K562 (cell line): ENCODE results near the gene H2BK1. TPM values are rescaled to one million over a fixed set of nuclear protein-coding genes. Genes with fewer than 3 reads are reported as not detected.
A peak's percentile ranks its signal among the peaks of the same experiment; 100 is the strongest.

Source experiments
- ATF1 ChIP-seq, 2 experiments: fragments of 450-650 bp in 1 of 2; IDR thresholded peaks; 2 replicates each; pipeline ENCODE4 v1.6.1; 2016; ENCODE audit warnings: missing compliant biosample characterization in 1 of 2, missing genetic modification characterization in 1 of 2
- CCNT2 ChIP-seq: IDR thresholded peaks from 2 replicates; pipeline ENCODE4 v1.6.1; 2011; ENCODE audit warnings: borderline replicate concordance, low read depth, mild to moderate bottlenecking, moderate library complexity, mixed read lengths, low read length; ENCODE audit not compliant: insufficient read length; ENCODE audit errors: extremely low read depth
- FOXA1 ChIP-seq: fragments of 450-650 bp; IDR thresholded peaks from 2 replicates; pipeline ENCODE4 v1.6.1; 2016; ENCODE audit warnings: mild to moderate bottlenecking, borderline replicate concordance
- FUS ChIP-seq: fragments of 200-400 bp; formaldehyde crosslinking; optimal IDR thresholded peaks from 2 replicates; pipeline ENCODE3; 2017; ENCODE audit warnings: low read depth, low read length
- GABPA ChIP-seq: fragments of 200-800 bp; sonication (Bioruptor generic); conservative IDR thresholded peaks from 2 replicates; pipeline ENCODE4 v1.6.1; 2016; ENCODE audit warnings: low read depth, missing genetic modification characterization, missing compliant biosample characterization
- GATAD2A ChIP-seq: fragments of 450-650 bp; IDR thresholded peaks from 2 replicates; pipeline ENCODE4 v1.6.1; 2017
- HMGXB4 ChIP-seq: sonication (generic); formaldehyde crosslinking; IDR thresholded peaks from 2 replicates; pipeline ENCODE4 v1.8.1; 2023; ENCODE audit warnings: mild to moderate bottlenecking, missing genetic modification reagents
- MAZ ChIP-seq, 2 experiments: fragments of 450-650 bp in 1 of 2; sonication (generic) in 1 of 2; formaldehyde crosslinking; IDR thresholded peaks in 1 of 2; conservative IDR thresholded peaks in 1 of 2; 2 replicates each; pipeline versions ENCODE4 v1.4.0 to v1.5.0; 2020; ENCODE audit warnings: mild to moderate bottlenecking in 1 of 2, missing genetic modification reagents in 1 of 2
- NCOA4 ChIP-seq: fragments of 450-650 bp; IDR thresholded peaks from 2 replicates; pipeline ENCODE4 v1.6.1; 2018; ENCODE audit warnings: mild to moderate bottlenecking; ENCODE audit not compliant: partially characterized antibody
- NFXL1 ChIP-seq: fragments of 450-650 bp; formaldehyde crosslinking; IDR thresholded peaks from 2 replicates; pipeline ENCODE4 v1.4.0; 2021; ENCODE audit warnings: mild to moderate bottlenecking
- POLR2A ChIP-seq: fragments of 450-650 bp; conservative IDR thresholded peaks from 2 replicates; pipeline ENCODE4 v1.6.1; 2016
- RCOR1 ChIP-seq, 2 experiments: IDR thresholded peaks; 2 replicates each; pipeline ENCODE4 v1.6.1; 2012; ENCODE audit warnings: low read depth in 2 of 2, low read length in 2 of 2, borderline replicate concordance in 1 of 2, improper control_type of control experiment in 1 of 2
- TAF7 ChIP-seq: fragments of 450-650 bp; IDR thresholded peaks from 2 replicates; pipeline ENCODE4 v1.6.1; 2016; ENCODE audit warnings: missing genetic modification characterization, missing compliant biosample characterization
- TARDBP ChIP-seq: fragments of 450-650 bp; IDR thresholded peaks from 2 replicates; pipeline ENCODE4 v1.6.1; 2016
- TCFL5 ChIP-seq: fragments of 250-450 bp; sonication (Bioruptor Pico); conservative IDR thresholded peaks from 2 replicates; pipeline ENCODE4 v1.6.1; 2021; ENCODE audit warnings: mild to moderate bottlenecking, moderate library complexity, matching md5 sums
- USF1 ChIP-seq: sonication (generic); formaldehyde crosslinking; IDR thresholded peaks from 2 replicates; pipeline ENCODE4 v1.9.0; 2022; ENCODE audit warnings: mild to moderate bottlenecking, missing genetic modification reagents
- ZNF121 ChIP-seq: sonication (generic); formaldehyde crosslinking; conservative IDR thresholded peaks from 2 replicates; pipeline ENCODE4 v1.8.0; 2022; ENCODE audit warnings: missing genetic modification reagents
- ZNF253 ChIP-seq: fragments of 250-450 bp; sonication (Bioruptor Pico); conservative IDR thresholded peaks from 2 replicates; pipeline ENCODE4 v1.6.1; 2021; ENCODE audit warnings: mild to moderate bottlenecking
- polyA plus RNA-seq, 8 experiments: library from polyadenylated mRNA; depleted of rRNA in 4 of 8; stranded (reverse) in 5 of 8; unstranded in 3 of 8; fragments of >200 nt; fragmentation: Nextera tagmentation in 2 of 8; fragmentation: Illumina TruSeq in 1 of 8; extraction: Ambion mirVana in 2 of 8; extraction: Trizol in 1 of 8; gene quantifications; 2 replicates each; pipeline versions ENCODE4 v1.2.1 to v1.2.3, GENCODE V29; 2011 to 2014; ENCODE audit warnings: inconsistent platforms in 1 of 8, missing spikeins in 1 of 8
- total RNA-seq, 7 experiments: library from RNA; depleted of rRNA in 6 of 7; stranded (reverse); fragments of >200 nt in 6 of 7; fragmentation: Illumina TruSeq in 2 of 7; extraction: Trizol in 2 of 7; gene quantifications; 2 replicates each; pipeline versions ENCODE4 v1.2.1 to v1.2.3, GENCODE V29; 2011 to 2021; ENCODE audit warnings: low replicate concordance in 1 of 7
- TF ChIP-seq, protein P1 (sequence below): fragments of 450-650 bp; IDR thresholded peaks from 2 replicates; pipeline ENCODE4 v1.6.1; 2017; ENCODE audit warnings: antibody characterized with exemption
- TF ChIP-seq, protein P2 (sequence below): IDR thresholded peaks from 2 replicates; pipeline ENCODE4 v1.6.1; 2012; ENCODE audit warnings: low read depth, low read length, improper control_type of control experiment, borderline replicate concordance
- TF ChIP-seq, protein P3 (sequence below), 2 experiments: fragments of 450-650 bp in 1 of 2; sonication (generic) in 1 of 2; formaldehyde crosslinking; conservative IDR thresholded peaks; 2 replicates each; pipeline versions ENCODE4 v1.4.0 to v1.8.1; 2020 to 2022; ENCODE audit warnings: mild to moderate bottlenecking in 1 of 2, missing genetic modification reagents in 1 of 2

H2BK1 gene
- total and polyA plus RNA-seq, 9 of the 15 experiments (the other 6 are each of a cell fraction or from before 2014, with no cell fraction given), result not detected

DNA sequence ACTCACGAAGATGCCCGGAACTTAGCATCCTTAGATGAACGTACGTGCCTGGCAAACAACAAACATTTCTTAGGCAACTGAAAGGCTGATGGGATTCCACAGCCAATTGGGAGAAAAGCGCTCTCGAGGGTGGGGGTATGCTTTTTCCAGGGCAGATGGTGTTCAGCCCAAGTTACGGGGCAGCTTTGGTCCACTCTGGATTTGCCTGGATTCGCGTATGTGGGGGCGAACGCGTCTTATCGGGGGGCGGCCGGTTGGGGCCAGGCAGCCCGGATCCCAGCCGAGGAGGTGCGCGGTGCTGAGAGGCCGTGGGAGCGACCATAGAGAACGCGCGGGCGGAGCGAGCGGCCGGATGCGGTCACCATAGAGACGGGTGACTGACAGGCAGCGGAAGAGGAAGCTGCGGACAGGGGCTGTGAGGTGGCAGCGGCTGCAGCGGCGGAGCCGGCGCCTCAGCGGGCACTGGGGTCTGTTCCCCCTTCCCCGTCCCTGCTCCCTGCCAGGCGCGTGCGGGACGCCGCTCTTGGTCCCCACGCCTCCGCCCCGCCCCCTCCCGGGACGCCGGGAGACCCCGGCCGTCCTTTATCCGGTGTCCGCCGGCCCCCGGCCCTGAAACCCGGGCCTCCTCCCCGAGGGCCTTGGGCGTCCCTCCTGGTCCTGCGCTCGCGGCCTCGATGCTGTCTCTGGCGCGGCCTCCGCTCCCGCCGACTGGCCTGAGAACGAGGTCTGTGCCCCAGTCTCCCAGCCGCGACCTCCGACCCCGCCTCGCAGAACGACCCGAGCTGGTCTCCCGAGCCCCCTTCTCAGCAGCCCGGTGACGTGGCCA is 22.0 kb upstream of the H2BK1 start, which contains the start of gene CHPF2 (continued):
- TF ChIP-seq, protein P1, sequence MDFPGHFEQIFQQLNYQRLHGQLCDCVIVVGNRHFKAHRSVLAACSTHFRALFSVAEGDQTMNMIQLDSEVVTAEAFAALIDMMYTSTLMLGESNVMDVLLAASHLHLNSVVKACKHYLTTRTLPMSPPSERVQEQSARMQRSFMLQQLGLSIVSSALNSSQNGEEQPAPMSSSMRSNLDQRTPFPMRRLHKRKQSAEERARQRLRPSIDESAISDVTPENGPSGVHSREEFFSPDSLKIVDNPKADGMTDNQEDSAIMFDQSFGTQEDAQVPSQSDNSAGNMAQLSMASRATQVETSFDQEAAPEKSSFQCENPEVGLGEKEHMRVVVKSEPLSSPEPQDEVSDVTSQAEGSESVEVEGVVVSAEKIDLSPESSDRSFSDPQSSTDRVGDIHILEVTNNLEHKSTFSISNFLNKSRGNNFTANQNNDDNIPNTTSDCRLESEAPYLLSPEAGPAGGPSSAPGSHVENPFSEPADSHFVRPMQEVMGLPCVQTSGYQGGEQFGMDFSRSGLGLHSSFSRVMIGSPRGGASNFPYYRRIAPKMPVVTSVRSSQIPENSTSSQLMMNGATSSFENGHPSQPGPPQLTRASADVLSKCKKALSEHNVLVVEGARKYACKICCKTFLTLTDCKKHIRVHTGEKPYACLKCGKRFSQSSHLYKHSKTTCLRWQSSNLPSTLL, result no peak
- TF ChIP-seq NFXL1 (CRISPR knock-in tag), result no peak
- TF ChIP-seq FOXA1, result no peak
- TF ChIP-seq GABPA, result peak; percentile 96
- TF ChIP-seq GATAD2A, result 0 out of 2 replicates have a peak, but pooled peaks have one; percentile 29
- TF ChIP-seq POLR2A, result peak; percentile 81
- TF ChIP-seq, protein P2, sequence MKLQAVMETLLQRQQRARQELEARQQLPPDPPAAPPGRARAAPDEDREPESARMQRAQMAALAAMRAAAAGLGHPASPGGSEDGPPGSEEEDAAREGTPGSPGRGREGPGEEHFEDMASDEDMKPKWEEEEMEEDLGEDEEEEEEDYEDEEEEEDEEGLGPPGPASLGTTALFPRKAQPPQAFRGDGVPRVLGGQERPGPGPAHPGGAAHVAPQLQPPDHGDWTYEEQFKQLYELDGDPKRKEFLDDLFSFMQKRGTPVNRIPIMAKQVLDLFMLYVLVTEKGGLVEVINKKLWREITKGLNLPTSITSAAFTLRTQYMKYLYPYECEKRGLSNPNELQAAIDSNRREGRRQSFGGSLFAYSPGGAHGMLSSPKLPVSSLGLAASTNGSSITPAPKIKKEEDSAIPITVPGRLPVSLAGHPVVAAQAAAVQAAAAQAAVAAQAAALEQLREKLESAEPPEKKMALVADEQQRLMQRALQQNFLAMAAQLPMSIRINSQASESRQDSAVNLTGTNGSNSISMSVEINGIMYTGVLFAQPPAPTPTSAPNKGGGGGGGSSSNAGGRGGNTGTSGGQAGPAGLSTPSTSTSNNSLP, result no peak
- TF ChIP-seq USF1 (CRISPR knock-in tag), result peak; percentile 41; the same call in 1 of the 2 replicates
- TF ChIP-seq ZNF121 (CRISPR knock-in tag), result no peak
- peak; percentile 43 to 75; a peak in 3 of 4 replicates for TF ChIP-seq MAZ (CRISPR knock-in tag; conservative IDR thresholded peaks at IDR 0.05 in 1 of 2, IDR thresholded peaks at IDR 0.05 in 1 of 2)
- TF ChIP-seq TAF7 (tag), result peak; percentile 72; the same call in 1 of the 2 replicates
- TF ChIP-seq ZNF253 (CRISPR knock-in tag), result no peak
- no peak for TF ChIP-seq TCFL5 (CRISPR knock-in tag)
- TF ChIP-seq, protein P3, sequence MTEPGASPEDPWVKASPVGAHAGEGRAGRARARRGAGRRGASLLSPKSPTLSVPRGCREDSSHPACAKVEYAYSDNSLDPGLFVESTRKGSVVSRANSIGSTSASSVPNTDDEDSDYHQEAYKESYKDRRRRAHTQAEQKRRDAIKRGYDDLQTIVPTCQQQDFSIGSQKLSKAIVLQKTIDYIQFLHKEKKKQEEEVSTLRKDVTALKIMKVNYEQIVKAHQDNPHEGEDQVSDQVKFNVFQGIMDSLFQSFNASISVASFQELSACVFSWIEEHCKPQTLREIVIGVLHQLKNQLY (CRISPR knock-in tag; conservative IDR thresholded peaks at IDR 0.05), result no peak
- peak in 1 of 2 experiments; percentile 92; a peak in 2 of 4 replicates for TF ChIP-seq RCOR1 (IDR thresholded peaks at IDR 0.05; ENCODE audit: borderline replicate concordance in 1 of 2, low read depth in 2 of 2, low read length in 2 of 2)
- TF ChIP-seq HMGXB4, result no peak
- no peak for TF ChIP-seq ATF1 (CRISPR knock-in tag; IDR thresholded peaks at IDR 0.05)
- TF ChIP-seq ATF1 (tag; IDR thresholded peaks at IDR 0.05), result peak; percentile 62
- no peak for TF ChIP-seq FUS
- TF ChIP-seq TARDBP, result peak; percentile 80; the same call in 1 of the 2 replicates
- no peak for TF ChIP-seq NCOA4
- TF ChIP-seq CCNT2, result peak; percentile 84
